Fibroblast of lung (primary cell): ENCODE data around the gene CCDC127. TPM values are rescaled to one million over a fixed set of nuclear protein-coding genes. Genes with fewer than 3 reads are reported as not detected.

ENCODE experiments used
- DNase-seq, 2 donors: peaks; one replicate each; pipeline versions ENCODE4 v3.0.0 to v3.0.0-alpha.2; 2010; ENCODE audit warnings: low read depth in 2 of 2
- H2AFZ ChIP-seq: 2 replicates; pipeline ENCODE4 v1.5.1; 2012; ENCODE audit warnings: low read length, control low read depth, inconsistent platforms
- H3K27ac ChIP-seq: 2 replicates; pipeline ENCODE4 v1.5.1; 2011; ENCODE audit warnings: low read length, control low read depth; ENCODE audit not compliant: insufficient read depth
- H3K27me3 ChIP-seq: 2 replicates; pipeline ENCODE4 v1.5.1; 2011; ENCODE audit warnings: mild to moderate bottlenecking, low read length; ENCODE audit not compliant: control insufficient read depth, insufficient read depth
- H3K36me3 ChIP-seq: 2 replicates; pipeline ENCODE4 v1.5.1; 2011; ENCODE audit warnings: low read length; ENCODE audit not compliant: control insufficient read depth, insufficient read depth
- H3K4me1 ChIP-seq: 2 replicates; pipeline ENCODE4 v1.5.1; 2011; ENCODE audit warnings: low read length; ENCODE audit not compliant: control insufficient read depth, insufficient read depth; ENCODE audit errors: extremely low read depth
- H3K4me2 ChIP-seq: 2 replicates; pipeline ENCODE4 v1.5.1; 2011; ENCODE audit warnings: low read length, control low read depth; ENCODE audit not compliant: insufficient read depth; ENCODE audit errors: extremely low read depth
- H3K4me3 ChIP-seq, 4 experiments: fragments of 200-600 bp in 1 of 4; sonication (generic) in 1 of 4; replicated peaks in 1 of 4; 2 replicates each; pipeline ENCODE4 v1.5.1; 2011 to 2016; ENCODE audit warnings: low read length in 4 of 4, low read depth in 3 of 4, mild to moderate bottlenecking in 3 of 4, control low read depth in 2 of 4, inconsistent platforms in 1 of 4, mixed read lengths in 1 of 4; ENCODE audit not compliant: insufficient read depth in 1 of 4; ENCODE audit errors: control extremely low read depth in 1 of 4
- H3K79me2 ChIP-seq: 2 replicates; pipeline ENCODE4 v1.5.1; 2012; ENCODE audit warnings: mild to moderate bottlenecking, low read length, inconsistent platforms; ENCODE audit not compliant: control insufficient read depth, insufficient read depth
- H3K9ac ChIP-seq: 2 replicates; pipeline ENCODE4 v1.5.1; 2011; ENCODE audit warnings: mild to moderate bottlenecking, low read length, control low read depth; ENCODE audit not compliant: insufficient read depth
- H3K9me3 ChIP-seq: 2 replicates; pipeline ENCODE4 v1.5.1; 2012; ENCODE audit warnings: low read depth, low read length; ENCODE audit not compliant: control insufficient read depth, insufficient read depth
- H4K20me1 ChIP-seq: 2 replicates; pipeline ENCODE4 v1.5.1; 2011; ENCODE audit warnings: low read length; ENCODE audit not compliant: control insufficient read depth, insufficient read depth; ENCODE audit errors: extremely low read depth
- CTCF ChIP-seq, 2 donors: IDR thresholded peaks in 1 of 2; conservative IDR thresholded peaks in 1 of 2; 1 replicate in 1 of 2; 2 replicates in 1 of 2; pipeline ENCODE4 v1.5.1; 2011 to 2012; ENCODE audit warnings: low read length in 2 of 2, control low read depth in 1 of 2, inconsistent platforms in 1 of 2, low read depth in 1 of 2, mild to moderate bottlenecking in 1 of 2
- EZH2 ChIP-seq: IDR thresholded peaks from 2 replicates; pipeline ENCODE4 v1.5.1; 2012; ENCODE audit warnings: low read length, control low read depth, mild to moderate bottlenecking; ENCODE audit errors: missing control alignments
- polyA plus RNA-seq, 2 donors: library from polyadenylated mRNA; depleted of rRNA in 1 of 2; stranded (reverse) in 1 of 2; unstranded in 1 of 2; fragments of >200 nt; gene quantifications; 2 replicates each; pipeline ENCODE4 v1.2.1, GENCODE V29; 2011 to 2012; ENCODE audit warnings: missing spikeins in 1 of 2
- total RNA-seq: library from RNA; depleted of rRNA; stranded (reverse); fragments of >200 nt; gene quantifications from 2 replicates; pipeline ENCODE4 v1.2.1, GENCODE V29; 2014

Gene CCDC127
- total and polyA plus RNA-seq, 2 donors (not counting 1 experiment from before 2014, with no cell fraction given), result 4.8 to 5.6 TPM

DNA sequence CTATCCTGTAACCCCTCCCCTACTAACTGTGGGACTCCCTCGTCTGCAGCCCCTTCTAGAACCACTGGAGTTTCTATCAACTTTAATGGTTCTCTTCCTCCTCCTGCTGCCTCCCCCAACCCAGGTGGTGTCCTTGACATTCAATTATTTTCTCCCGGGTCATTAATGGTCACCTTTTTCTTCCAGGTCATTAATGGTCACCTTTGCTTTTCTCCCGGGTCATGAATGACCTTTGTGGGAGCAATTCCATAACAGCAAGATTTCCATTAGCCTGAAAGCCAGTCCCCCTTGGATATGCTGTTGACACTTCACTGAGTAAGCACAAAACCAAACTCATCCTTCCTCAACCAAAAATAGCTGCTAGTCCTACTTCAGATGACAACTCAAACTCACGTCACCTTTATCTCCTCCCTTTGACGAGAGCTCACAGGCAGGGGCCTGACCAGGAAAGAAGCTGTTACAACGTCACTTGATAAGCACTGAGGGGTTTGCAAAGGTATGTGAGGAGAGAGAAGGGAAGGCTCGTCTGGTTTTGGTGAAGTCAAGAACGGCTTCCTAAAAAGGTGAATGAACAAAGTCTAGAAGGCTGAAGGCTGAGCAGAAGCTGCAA lies 10.9 kb downstream of the CCDC127 start:
- Histone ChIP-seq H3K4me1 (no peaks in the 10 kb centered on the region), H4K20me1 (no peaks in the 10 kb centered on the region), H3K4me3 (no peak overlapping the region), H3K4me2 (no peak overlapping the region), H3K27me3 (no peaks in the 10 kb centered on the region), H3K9me3 (no peaks in the 10 kb centered on the region), H3K36me3 (peaks cover 7% of the 10 kb centered on the region), H3K79me2 (peaks cover 25% of the 10 kb centered on the region), H3K9ac (no peak overlapping the region), H2AFZ (no peak overlapping the region), H3K27ac (no peak overlapping the region)
- DNase-seq, result no peak
- TF ChIP-seq CTCF (conservative IDR thresholded peaks at IDR 0.05 in 1 of 2, IDR thresholded peaks at IDR 0.05 in 1 of 2; ENCODE audit: low read depth in 1 of 2, low read length in 2 of 2) (no peak), EZH2 (no peak)

DNA sequence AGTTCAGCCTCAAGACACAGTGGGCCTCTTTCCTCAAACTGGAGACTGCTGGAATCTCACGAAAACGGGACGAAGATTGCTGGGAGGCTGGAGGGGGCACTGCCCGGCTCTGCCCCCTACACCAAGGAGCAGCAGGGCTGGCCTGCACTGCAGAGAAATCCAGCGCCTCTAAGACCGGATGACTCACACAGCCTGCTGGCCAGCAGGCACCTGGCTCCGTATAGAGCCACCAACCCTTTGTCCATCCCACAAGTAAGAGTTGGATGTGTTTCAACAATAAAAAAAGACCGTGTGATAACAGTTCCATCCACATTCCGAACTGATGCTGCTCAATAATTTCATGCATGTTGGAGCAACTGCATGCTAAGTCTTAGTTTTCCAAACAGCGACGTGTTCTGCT lies 11.5 kb downstream of the CCDC127 start:
- H3K4me1 ChIP-seq, result no peaks in the 10 kb centered on the region
- H3K27ac ChIP-seq, result no peak overlapping the region
- H3K4me3 ChIP-seq, result no peak overlapping the region
- H3K36me3 ChIP-seq, result peaks cover 7% of the 10 kb centered on the region
- H3K9ac ChIP-seq, result no peak overlapping the region
- no peaks in the 10 kb centered on the region for H3K9me3 ChIP-seq
- H3K79me2 ChIP-seq, result peaks cover 25% of the 10 kb centered on the region
- DNase-seq, result peak; percentile 3 to 81
- no peak overlapping the region for H2AFZ ChIP-seq
- H3K27me3 ChIP-seq, result no peaks in the 10 kb centered on the region
- no peaks in the 10 kb centered on the region for H4K20me1 ChIP-seq
- no peak for TF ChIP-seq EZH2
- no peak for TF ChIP-seq CTCF (conservative IDR thresholded peaks at IDR 0.05 in 1 of 2, IDR thresholded peaks at IDR 0.05 in 1 of 2; ENCODE audit: low read depth in 1 of 2, low read length in 2 of 2)
- no peak overlapping the region for H3K4me2 ChIP-seq

- Histone ChIP-seq H3K4me1 (no peaks in the 10 kb centered on the region), H3K4me3 (no peak overlapping the region), H3K79me2 (peaks cover 21% of the 10 kb centered on the region), H3K36me3 (peaks cover 7% of the 10 kb centered on the region), H2AFZ (no peak overlapping the region), H3K4me2 (no peak overlapping the region), H3K27me3 (no peaks in the 10 kb centered on the region), H3K9ac (no peak overlapping the region), H3K27ac (no peak overlapping the region), H4K20me1 (no peaks in the 10 kb centered on the region), H3K9me3 (no peaks in the 10 kb centered on the region)
- no peak for DNase-seq
- TF ChIP-seq EZH2, result no peak
- TF ChIP-seq CTCF (conservative IDR thresholded peaks at IDR 0.05 in 1 of 2, IDR thresholded peaks at IDR 0.05 in 1 of 2; ENCODE audit: low read depth in 1 of 2, low read length in 2 of 2), result no peak
Observed at GRCh38 chr5:204966-205670, 12.8 kb downstream of the CCDC127 start.
